Measurements from ENCODE around the gene TLX2. TPM values are rescaled to one million over a fixed set of nuclear protein-coding genes. Genes with fewer than 3 reads are reported as not detected.
A peak's percentile ranks its signal among the peaks of the same experiment; 100 is the strongest.

The TLX2 gene
- total and polyA plus RNA-seq, 2 of the 13 experiments (the other 11 are each of a cell fraction or from before 2014, with no cell fraction given): 0.05 to 0.20 TPM

GRCh38 chr2:74552914-74553811 is 38.9 kb downstream of the TLX2 start (continued):
- TF ChIP-seq ZNF296 (CRISPR knock-in tag; conservative IDR thresholded peaks at IDR 0.05): no peak
- no peak for TF ChIP-seq SSRP1 (CRISPR knock-in tag; IDR thresholded peaks at IDR 0.05)
- no peak for TF ChIP-seq WIZ (CRISPR knock-in tag; IDR thresholded peaks at IDR 0.05)
- no peak for TF ChIP-seq ZNF780A (CRISPR knock-in tag; IDR thresholded peaks at IDR 0.05)
- TF ChIP-seq ZNF850 (CRISPR knock-in tag; conservative IDR thresholded peaks at IDR 0.05): no peak
- TF ChIP-seq ZNF720 (CRISPR knock-in tag; IDR thresholded peaks at IDR 0.05): no peak
- peak; percentile 49 for TF ChIP-seq UBTF (CRISPR knock-in tag; IDR thresholded peaks at IDR 0.05)
- TF ChIP-seq GATA4 (IDR thresholded peaks at IDR 0.05; ENCODE audit: borderline replicate concordance, low read depth): no peak
- no peak for TF ChIP-seq NFE2L1 (CRISPR knock-in tag; IDR thresholded peaks at IDR 0.05; ENCODE audit: borderline replicate concordance)
- TF ChIP-seq ZNF138 (CRISPR knock-in tag; IDR thresholded peaks at IDR 0.05; ENCODE audit: low read depth): no peak
- 0 out of 2 replicates have a peak, but pooled peaks have one; percentile 49 for TF ChIP-seq SP4 (CRISPR knock-in tag; IDR thresholded peaks at IDR 0.05)
- no peak for TF ChIP-seq RBM39 (IDR thresholded peaks at IDR 0.05; ENCODE audit: low read depth, low read length, poor library complexity, severe bottlenecking)
- 0 out of 2 replicates have a peak, but pooled peaks have one; percentile 20 for TF ChIP-seq ZNF30 (CRISPR knock-in tag; IDR thresholded peaks at IDR 0.05)
- no peak for TF ChIP-seq NR2F2 (IDR thresholded peaks at IDR 0.05; ENCODE audit: borderline replicate concordance, low read depth)
- no peak for TF ChIP-seq ZBTB26 (CRISPR knock-in tag; IDR thresholded peaks at IDR 0.05; ENCODE audit: borderline replicate concordance)
- no peak for TF ChIP-seq ARID4A (CRISPR knock-in tag; IDR thresholded peaks at IDR 0.05; ENCODE audit: borderline replicate concordance)
- no peak for TF ChIP-seq ZNF563 (CRISPR knock-in tag; IDR thresholded peaks at IDR 0.05)
- peak; percentile 48; the same call in 1 of the 2 replicates for TF ChIP-seq TFAP4 (IDR thresholded peaks at IDR 0.05; ENCODE audit: borderline replicate concordance, low read depth)
- TF ChIP-seq ZBTB43 (CRISPR knock-in tag; conservative IDR thresholded peaks at IDR 0.05): no peak

Data from HepG2 (cell line).